PFSK-1 (cell line): ENCODE results near the gene NUBPL.

ENCODE experiments used
- FOXP2 ChIP-seq: optimal IDR thresholded peaks from 2 replicates; pipeline ENCODE3; 2011; ENCODE audit warnings: borderline replicate concordance, control low read depth, inconsistent platforms; ENCODE audit not compliant: insufficient read depth; ENCODE audit errors: extremely low read length, extremely low read depth
- POLR2AphosphoS5 ChIP-seq: IDR thresholded peaks from 2 replicates; pipeline ENCODE4 v1.6.1; 2012; ENCODE audit warnings: low read depth, mild to moderate bottlenecking, control low read depth, low read length, moderate library complexity
- SIN3A ChIP-seq: IDR thresholded peaks from 2 replicates; pipeline ENCODE4 v1.6.1; 2012; ENCODE audit warnings: mild to moderate bottlenecking, low read length, moderate library complexity, borderline replicate concordance; ENCODE audit not compliant: insufficient read depth
- TAF1 ChIP-seq: IDR thresholded peaks from 2 replicates; pipeline ENCODE4 v1.6.1; 2012; ENCODE audit warnings: low read length, control low read depth, borderline replicate concordance; ENCODE audit not compliant: insufficient read depth
- TF ChIP-seq, protein P1 (sequence below), 2 experiments: IDR thresholded peaks; 2 replicates each; pipeline versions ENCODE4 v1.6.1 to v1.8.0; 2011 to 2012; ENCODE audit warnings: low read depth in 2 of 2, low read length in 2 of 2, control low read depth in 1 of 2, inconsistent platforms in 1 of 2, mild to moderate bottlenecking in 1 of 2, moderate library complexity in 1 of 2; ENCODE audit not compliant: insufficient read depth in 1 of 2

The NUBPL gene

DNA sequence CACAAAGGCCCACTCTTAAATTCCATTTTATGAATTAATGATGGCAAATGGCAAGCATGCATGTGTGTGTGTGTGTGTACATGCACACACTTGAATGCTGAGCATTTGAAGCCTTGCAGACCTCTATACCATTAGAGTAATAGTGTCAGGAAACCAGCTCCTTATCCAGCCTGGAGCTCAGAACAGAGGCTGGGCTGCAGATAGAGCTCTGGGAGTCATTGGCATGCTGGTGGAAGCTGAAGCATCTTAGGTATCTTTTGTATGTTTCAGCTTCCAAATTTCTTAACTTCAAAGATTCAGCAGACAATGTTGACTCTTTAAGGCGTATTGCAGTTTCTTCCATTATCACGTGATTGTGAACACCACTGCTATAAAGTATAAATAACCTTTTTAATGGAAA is 323.0 kb downstream of the NUBPL start:
- TF ChIP-seq TAF1 (no peak), FOXP2 (no peak), POLR2AphosphoS5 (no peak), SIN3A (no peak)
- TF ChIP-seq, protein P1, sequence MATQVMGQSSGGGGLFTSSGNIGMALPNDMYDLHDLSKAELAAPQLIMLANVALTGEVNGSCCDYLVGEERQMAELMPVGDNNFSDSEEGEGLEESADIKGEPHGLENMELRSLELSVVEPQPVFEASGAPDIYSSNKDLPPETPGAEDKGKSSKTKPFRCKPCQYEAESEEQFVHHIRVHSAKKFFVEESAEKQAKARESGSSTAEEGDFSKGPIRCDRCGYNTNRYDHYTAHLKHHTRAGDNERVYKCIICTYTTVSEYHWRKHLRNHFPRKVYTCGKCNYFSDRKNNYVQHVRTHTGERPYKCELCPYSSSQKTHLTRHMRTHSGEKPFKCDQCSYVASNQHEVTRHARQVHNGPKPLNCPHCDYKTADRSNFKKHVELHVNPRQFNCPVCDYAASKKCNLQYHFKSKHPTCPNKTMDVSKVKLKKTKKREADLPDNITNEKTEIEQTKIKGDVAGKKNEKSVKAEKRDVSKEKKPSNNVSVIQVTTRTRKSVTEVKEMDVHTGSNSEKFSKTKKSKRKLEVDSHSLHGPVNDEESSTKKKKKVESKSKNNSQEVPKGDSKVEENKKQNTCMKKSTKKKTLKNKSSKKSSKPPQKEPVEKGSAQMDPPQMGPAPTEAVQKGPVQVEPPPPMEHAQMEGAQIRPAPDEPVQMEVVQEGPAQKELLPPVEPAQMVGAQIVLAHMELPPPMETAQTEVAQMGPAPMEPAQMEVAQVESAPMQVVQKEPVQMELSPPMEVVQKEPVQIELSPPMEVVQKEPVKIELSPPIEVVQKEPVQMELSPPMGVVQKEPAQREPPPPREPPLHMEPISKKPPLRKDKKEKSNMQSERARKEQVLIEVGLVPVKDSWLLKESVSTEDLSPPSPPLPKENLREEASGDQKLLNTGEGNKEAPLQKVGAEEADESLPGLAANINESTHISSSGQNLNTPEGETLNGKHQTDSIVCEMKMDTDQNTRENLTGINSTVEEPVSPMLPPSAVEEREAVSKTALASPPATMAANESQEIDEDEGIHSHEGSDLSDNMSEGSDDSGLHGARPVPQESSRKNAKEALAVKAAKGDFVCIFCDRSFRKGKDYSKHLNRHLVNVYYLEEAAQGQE (IDR thresholded peaks at IDR 0.05; ENCODE audit: insufficient read depth in 1 of 2, low read depth in 2 of 2, low read length in 2 of 2): no peak

DNA sequence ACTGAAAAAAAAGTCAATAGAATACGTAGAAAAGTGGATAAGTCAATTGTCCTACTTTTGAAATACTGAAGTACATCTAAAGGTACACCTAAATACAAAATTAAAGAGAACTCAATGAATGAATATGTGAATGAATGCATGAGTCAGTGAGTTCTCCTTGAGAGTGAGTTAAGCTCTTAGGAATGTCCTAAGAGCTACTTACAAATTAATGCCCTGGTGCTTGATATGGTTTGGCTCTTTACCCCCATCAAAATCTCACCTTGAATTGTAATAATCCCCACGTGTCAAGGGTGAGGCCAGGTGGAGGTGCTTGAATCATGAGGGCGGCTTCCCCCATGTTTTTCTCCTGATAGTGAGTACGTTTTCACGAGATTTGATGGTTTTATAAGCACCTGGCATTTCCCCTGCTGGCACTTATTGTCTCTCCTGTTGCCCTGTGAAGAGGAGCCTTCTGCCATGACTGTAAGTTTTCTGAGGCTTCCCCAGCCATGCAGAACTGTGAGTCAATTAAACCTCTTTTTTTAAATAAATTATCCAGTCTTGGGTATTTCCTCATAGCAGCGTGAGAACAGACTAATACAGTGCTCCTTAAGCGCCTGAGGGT is 323.7 kb downstream of the NUBPL start:
- TF ChIP-seq FOXP2 (no peak), SIN3A (no peak), POLR2AphosphoS5 (no peak), TAF1 (no peak)
- TF ChIP-seq, protein P1 (IDR thresholded peaks at IDR 0.05; ENCODE audit: insufficient read depth in 1 of 2, low read depth in 2 of 2, low read length in 2 of 2): no peak

DNA sequence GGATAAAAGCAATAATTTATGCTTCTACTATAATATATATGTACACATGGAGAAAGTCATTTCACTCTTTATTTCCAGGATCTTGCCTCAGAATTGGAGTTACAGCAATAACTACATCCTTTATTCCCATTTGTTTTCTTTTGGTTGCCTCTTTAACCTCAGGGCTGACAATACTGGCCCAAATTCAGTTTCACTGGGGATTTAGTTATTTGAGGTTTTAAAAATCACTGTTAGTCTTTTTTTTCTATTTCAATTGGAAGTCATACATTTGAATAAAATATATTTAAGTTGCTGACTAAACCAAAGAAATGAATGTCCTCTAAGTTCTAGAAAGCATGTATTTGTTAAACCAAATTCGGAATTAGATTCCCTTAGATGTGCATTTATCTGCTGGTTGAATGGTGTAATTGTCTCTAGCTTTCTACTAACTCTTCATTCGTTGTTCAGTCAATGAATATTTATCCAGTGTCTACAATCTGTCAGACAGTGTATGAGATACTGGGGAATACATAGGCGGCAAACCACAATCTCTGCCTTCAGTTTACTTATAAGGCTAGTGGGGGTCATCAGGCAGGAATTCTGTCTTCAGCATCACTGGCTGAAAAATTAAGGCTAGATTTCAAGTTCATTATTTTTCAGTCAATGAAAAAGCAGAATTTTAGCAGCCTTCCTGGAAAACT is 325.1 kb downstream of the NUBPL start:
- TF ChIP-seq FOXP2: no peak
- TF ChIP-seq, protein P1 (IDR thresholded peaks at IDR 0.05; ENCODE audit: insufficient read depth in 1 of 2, low read depth in 2 of 2, low read length in 2 of 2): no peak
- no peak for TF ChIP-seq SIN3A
- no peak for TF ChIP-seq TAF1
- TF ChIP-seq POLR2AphosphoS5: no peak

DNA sequence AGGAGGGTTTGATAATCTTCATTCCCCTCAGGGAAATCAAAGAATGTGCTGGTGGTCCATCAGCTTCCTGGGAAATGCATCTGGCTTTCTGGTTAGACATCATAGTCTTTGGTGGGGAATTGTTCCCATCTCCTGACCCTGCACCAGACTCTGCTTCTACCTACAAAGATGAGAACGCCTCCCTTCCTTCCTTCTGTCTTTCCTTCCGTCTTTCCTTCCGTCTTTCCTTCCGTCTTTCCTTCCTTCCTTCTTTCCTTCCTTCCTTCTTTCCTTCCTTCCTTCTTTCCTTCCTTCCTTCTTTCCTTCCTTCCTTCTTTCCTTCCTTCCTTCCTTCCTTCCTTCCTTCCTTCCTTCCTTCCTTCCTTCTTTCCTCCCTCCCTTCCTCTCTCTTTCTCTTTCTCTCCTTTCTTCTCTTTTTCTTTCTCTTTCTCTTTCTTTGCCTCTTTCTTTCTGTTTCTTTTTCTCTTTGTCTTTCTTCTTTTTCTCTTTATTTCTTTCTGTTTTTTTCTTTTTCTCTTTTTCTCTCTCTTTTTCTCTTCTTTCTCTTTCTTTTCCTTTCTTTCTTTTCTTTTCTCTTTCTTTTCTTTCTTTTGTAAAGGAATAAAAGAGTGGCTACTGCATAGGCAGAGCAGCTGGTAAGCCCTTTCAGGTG is 326.9 kb downstream of the NUBPL start:
- TF ChIP-seq, protein P1 (IDR thresholded peaks at IDR 0.05; ENCODE audit: insufficient read depth in 1 of 2, low read depth in 2 of 2, low read length in 2 of 2): no peak
- TF ChIP-seq SIN3A: no peak
- no peak for TF ChIP-seq POLR2AphosphoS5
- TF ChIP-seq FOXP2: no peak
- TF ChIP-seq TAF1: no peak
